GM10248 (cell line): Measurements from ENCODE around the gene TRDN.

Experiments
- CTCF ChIA-PET: fragments of 300-600 bp; sonication (Branson Sonifier 250); formaldehyde crosslinking; extraction: SDS; loops from one replicate; lab custom pipeline; 2021; ENCODE audit warnings: antibody characterized with exemption; lab: Yijun Ruan, JAX
- POLR2A ChIA-PET: fragments of 350-650 bp; sonication (Branson Sonifier 250); formaldehyde crosslinking; extraction: SDS; loops from one replicate; lab custom pipeline; 2020; ENCODE audit warnings: antibody characterized with exemption; lab: Yijun Ruan, JAX
- DNase-seq: peaks from one replicate; pipeline ENCODE4 v3.0.0; 2012; ENCODE audit errors: extremely low spot score
- CTCF ChIP-seq: IDR thresholded peaks from 2 replicates; pipeline ENCODE4 v1.5.1; 2012; ENCODE audit warnings: mild to moderate bottlenecking, low read depth; ENCODE audit errors: extremely low read depth, missing control alignments, control extremely low read depth

TRDN gene

GRCh38 chr6:123519189-123519505 is 117.6 kb downstream of the TRDN start:
- TF ChIP-seq CTCF, result no peak
- CTCF ChIA-PET, result interaction anchor here (0.8 kb wide), 1 partner anchor 10 kb away, joined by 3 read pairs; no protein-coding TSS in a partner anchor
- DNase-seq, result no peak
- POLR2A ChIA-PET, result interaction anchor here (0.7 kb wide), 1 partner anchor 95 kb away, joined by 4 read pairs; no protein-coding TSS in a partner anchor

- ChIA-PET POLR2A (interaction anchor here (0.7 kb wide), 1 partner anchor 95 kb away, joined by 4 read pairs; no protein-coding TSS in a partner anchor), CTCF (interaction anchor here (0.8 kb wide), 1 partner anchor 9 kb away, joined by 3 read pairs; no protein-coding TSS in a partner anchor)
- no peak for TF ChIP-seq CTCF
- no peak for DNase-seq
Observed at GRCh38 chr6:123518441-123519188, 118.1 kb downstream of the TRDN start.

- POLR2A ChIA-PET, result no interaction called here
- TF ChIP-seq CTCF, result no peak
- DNase-seq, result no peak
- CTCF ChIA-PET, result no interaction called here
Observed at GRCh38 chr6:123515715-123516114, 121.0 kb downstream of the TRDN start.

- CTCF ChIA-PET, result interaction anchor here (1.4 kb wide), 1 partner anchor 10 kb away, joined by 3 read pairs; no protein-coding TSS in a partner anchor
- no peak for TF ChIP-seq CTCF
- DNase-seq, result no peak
- POLR2A ChIA-PET, result no interaction called here
Observed at GRCh38 chr6:123509112-123509511, 127.6 kb downstream of the TRDN start.

GRCh38 chr6:123508290-123508689 is 128.5 kb downstream of the TRDN start:
- TF ChIP-seq CTCF, result no peak
- ChIA-PET POLR2A (no interaction called here), CTCF (no interaction called here)
- no peak for DNase-seq

- CTCF ChIA-PET, result no interaction called here
- POLR2A ChIA-PET, result no interaction called here
- TF ChIP-seq CTCF, result no peak
- no peak for DNase-seq
Observed at GRCh38 chr6:123507582-123507981, 129.2 kb downstream of the TRDN start.
